Ascending aorta (tissue), 2 donors: Measurements from ENCODE around the gene HSD11B1. TPM values are rescaled to one million over a fixed set of nuclear protein-coding genes. Genes with fewer than 3 reads are reported as not detected.

Source experiments
- DNase-seq, 2 donors: peaks; one replicate each; pipeline ENCODE4 v3.0.0-alpha.2; 2019; ENCODE audit warnings: low spot score in 2 of 2
- H3K27ac ChIP-seq, 2 donors: fragments of 200-600 bp; sonication (generic); one replicate each; pipeline ENCODE4 v1.5.1; 2016 to 2017; ENCODE audit warnings: mild to moderate bottlenecking in 1 of 2
- H3K27me3 ChIP-seq: fragments of 200-600 bp; sonication (generic); one replicate; pipeline ENCODE4 v1.5.1; 2017
- H3K36me3 ChIP-seq, 2 donors: fragments of 200-600 bp; sonication (generic); one replicate each; pipeline ENCODE4 v1.5.1; 2016
- H3K4me1 ChIP-seq, 2 donors: fragments of 200-600 bp; sonication (generic); one replicate each; pipeline ENCODE4 v1.5.1; 2016 to 2017; ENCODE audit warnings: mild to moderate bottlenecking in 1 of 2
- H3K4me3 ChIP-seq, 2 donors: fragments of 200-600 bp; sonication (generic); one replicate each; pipeline ENCODE4 v1.5.1; 2016 to 2017; ENCODE audit warnings: mild to moderate bottlenecking in 1 of 2
- H3K9me3 ChIP-seq, 2 donors: fragments of 200-600 bp; sonication (generic); one replicate each; pipeline ENCODE4 v1.5.1; 2016
- intact Hi-C: fragments of 100-400 bp; cut with DNase I; formaldehyde crosslinking; loops from one replicate; pipeline ENCODE4 v1.15.1; 2023
- total RNA-seq: library from RNA; depleted of rRNA; stranded (reverse); fragments of >200 nt; gene quantifications from one replicate; pipeline ENCODE4 v1.1.0, GENCODE V29; 2016
- TF ChIP-seq, protein P1 (sequence below), 3 experiments: fragments of 200-600 bp in 2 of 3; fragments of 450-650 bp in 1 of 3; sonication (generic) in 2 of 3; IDR thresholded peaks; one replicate each; pipeline ENCODE4 v1.5.1; 2016 to 2019; ENCODE audit warnings: antibody characterized with exemption in 3 of 3, mild to moderate bottlenecking in 1 of 3, moderate library complexity in 1 of 3

HSD11B1 gene
- total RNA-seq, 1 donor from 2014 or later: 0.32 TPM

DNA sequence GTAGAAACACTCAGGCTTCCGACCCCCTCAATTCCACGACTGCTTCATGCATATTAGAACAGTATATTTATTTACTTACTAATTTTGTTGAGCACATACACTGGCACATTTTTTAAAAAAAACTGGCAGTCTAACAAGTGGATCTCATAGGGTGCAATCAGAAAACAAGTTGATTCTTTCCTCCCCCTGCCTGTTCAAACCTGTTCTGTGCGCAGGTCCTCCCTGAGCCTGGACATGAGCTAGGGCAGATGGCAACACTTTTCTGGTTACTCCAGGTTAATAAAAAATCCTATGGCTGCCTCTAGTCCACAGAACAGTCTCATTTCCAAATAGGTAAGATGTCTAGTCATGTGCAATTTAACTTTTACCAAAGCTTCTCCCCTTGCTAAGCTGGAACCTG lies 18.6 kb downstream of the HSD11B1 start:
- Histone ChIP-seq H3K36me3 (no peaks in the 10 kb centered on the region), H3K4me3 (no peak overlapping the region), H3K4me1 (no peaks in the 10 kb centered on the region), H3K27ac (no peak overlapping the region), H3K27me3 (no peaks in the 10 kb centered on the region), H3K9me3 (no peaks in the 10 kb centered on the region)
- TF ChIP-seq, protein P1, sequence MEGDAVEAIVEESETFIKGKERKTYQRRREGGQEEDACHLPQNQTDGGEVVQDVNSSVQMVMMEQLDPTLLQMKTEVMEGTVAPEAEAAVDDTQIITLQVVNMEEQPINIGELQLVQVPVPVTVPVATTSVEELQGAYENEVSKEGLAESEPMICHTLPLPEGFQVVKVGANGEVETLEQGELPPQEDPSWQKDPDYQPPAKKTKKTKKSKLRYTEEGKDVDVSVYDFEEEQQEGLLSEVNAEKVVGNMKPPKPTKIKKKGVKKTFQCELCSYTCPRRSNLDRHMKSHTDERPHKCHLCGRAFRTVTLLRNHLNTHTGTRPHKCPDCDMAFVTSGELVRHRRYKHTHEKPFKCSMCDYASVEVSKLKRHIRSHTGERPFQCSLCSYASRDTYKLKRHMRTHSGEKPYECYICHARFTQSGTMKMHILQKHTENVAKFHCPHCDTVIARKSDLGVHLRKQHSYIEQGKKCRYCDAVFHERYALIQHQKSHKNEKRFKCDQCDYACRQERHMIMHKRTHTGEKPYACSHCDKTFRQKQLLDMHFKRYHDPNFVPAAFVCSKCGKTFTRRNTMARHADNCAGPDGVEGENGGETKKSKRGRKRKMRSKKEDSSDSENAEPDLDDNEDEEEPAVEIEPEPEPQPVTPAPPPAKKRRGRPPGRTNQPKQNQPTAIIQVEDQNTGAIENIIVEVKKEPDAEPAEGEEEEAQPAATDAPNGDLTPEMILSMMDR (IDR thresholded peaks at IDR 0.05): no peak
- DNase-seq: no peak
- intact Hi-C loops: no loop called here

DNA sequence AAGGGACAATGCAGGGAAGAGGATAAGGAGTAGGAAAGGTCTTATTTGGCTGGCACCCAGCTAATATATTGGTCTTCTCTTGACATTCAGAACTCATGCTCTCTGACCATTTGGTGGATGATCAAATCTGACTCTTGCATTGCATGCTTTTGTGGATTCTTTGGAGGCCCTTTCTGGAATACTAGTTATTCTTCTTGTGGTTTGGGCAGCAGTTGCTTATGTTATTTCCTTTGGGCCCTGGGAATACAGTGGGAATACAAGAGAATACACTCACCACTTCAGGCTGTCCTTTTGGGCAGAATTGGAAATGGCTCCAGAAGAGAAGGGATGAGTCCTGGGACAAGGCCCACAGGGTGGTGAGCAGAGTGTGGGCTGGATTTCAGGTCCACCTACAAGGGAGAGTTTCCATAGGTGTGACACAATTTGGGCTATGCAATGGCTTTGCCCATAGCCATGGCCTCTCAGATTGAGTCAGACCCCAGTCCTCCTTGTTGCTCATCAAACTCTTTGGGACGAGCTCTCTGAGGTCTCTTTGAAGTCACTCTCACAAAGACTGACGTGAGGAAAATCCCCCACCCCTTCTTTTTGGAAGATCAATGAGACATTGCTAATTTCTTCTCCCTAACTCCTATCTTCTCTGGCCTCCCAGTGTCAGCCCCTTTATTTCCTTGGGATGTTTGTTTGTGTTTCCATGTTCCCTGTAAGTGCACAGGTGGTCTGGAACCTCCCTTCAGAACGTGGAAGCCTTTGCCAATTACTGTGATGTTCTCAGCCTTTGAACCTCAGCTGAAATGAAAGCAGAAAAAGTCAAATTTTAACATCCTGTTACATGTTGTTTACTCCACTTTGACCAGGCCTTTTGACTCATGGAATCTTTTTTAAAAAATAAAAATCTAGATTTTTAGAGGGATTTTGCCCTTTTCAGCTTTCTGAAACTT lies 19.4 kb downstream of the HSD11B1 start:
- Histone ChIP-seq H3K27me3 (no peaks in the 10 kb centered on the region), H3K4me3 (no peak overlapping the region), H3K4me1 (no peaks in the 10 kb centered on the region), H3K9me3 (no peaks in the 10 kb centered on the region), H3K27ac (no peak overlapping the region), H3K36me3 (no peaks in the 10 kb centered on the region)
- TF ChIP-seq, protein P1 (IDR thresholded peaks at IDR 0.05): no peak
- intact Hi-C loops: no loop called here
- no peak for DNase-seq

DNA sequence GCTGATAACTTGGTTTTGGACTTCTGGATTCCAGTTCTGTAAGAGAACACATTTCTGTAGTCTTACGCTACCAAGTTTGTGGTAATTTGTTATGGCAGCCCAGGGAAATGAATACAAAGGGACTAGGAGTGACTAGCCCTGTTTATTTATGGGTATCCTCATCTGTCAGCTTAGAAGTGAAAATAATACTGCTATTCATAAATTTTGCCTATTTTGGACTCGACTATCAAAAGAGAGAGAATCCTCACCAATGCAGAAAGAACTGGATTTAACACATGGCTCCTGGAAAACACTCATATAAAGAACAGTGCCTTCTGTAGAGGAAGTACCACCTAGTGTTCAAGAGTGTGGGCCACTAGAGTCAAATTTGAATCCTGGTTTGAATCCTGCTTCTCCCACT lies 22.6 kb downstream of the HSD11B1 start:
- H3K27me3 ChIP-seq: no peaks in the 10 kb centered on the region
- H3K9me3 ChIP-seq: no peaks in the 10 kb centered on the region
- H3K4me3 ChIP-seq: no peak overlapping the region
- no peaks in the 10 kb centered on the region for H3K36me3 ChIP-seq
- TF ChIP-seq, protein P1 (IDR thresholded peaks at IDR 0.05): no peak
- no peak for DNase-seq
- H3K4me1 ChIP-seq: no peaks in the 10 kb centered on the region
- H3K27ac ChIP-seq: no peak overlapping the region
- intact Hi-C loops: no loop called here

DNA sequence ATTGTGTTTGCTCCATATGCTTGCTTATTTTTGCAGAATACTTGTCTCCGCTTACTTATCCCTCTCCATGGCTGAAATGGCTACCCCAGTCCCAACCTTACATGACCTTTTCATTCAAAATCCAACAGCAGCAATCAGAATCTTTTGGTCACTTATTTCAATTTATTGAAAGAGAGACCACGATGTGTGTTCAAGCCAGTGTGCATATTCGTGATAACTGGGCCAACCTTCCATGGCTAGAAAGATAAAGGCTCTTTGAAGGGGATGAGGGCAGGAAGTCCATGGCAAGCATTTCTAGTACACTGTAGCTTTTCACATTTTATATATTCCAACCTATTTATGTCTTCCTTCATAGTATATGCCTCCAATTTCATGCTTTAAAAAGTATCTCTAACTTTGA lies 23.1 kb downstream of the HSD11B1 start:
- Histone ChIP-seq H3K4me1 (no peaks in the 10 kb centered on the region), H3K27ac (no peak overlapping the region), H3K27me3 (no peaks in the 10 kb centered on the region), H3K9me3 (no peaks in the 10 kb centered on the region), H3K36me3 (no peaks in the 10 kb centered on the region), H3K4me3 (no peak overlapping the region)
- intact Hi-C loops: no loop called here
- DNase-seq: no peak
- TF ChIP-seq, protein P1 (IDR thresholded peaks at IDR 0.05): no peak

DNA sequence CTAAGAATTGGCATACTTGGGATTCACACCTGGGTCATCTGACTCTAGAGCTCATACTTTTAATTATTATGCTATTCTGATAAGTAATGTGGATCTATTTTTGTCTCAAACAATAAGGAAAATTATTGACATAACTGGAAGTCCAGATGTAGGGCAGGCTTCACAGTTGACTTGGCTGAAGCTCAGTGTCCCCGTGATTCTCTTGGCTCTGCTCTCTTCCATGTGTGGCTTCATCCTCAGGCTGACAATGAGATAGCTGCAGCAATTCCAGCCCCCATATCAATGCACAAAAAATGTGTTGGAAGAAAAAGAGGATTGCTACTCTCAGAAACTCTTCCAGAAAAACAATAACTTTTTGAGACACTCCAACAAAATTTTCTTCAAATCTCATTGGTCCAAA lies 23.8 kb downstream of the HSD11B1 start:
- Histone ChIP-seq H3K36me3 (no peaks in the 10 kb centered on the region), H3K4me3 (no peak overlapping the region), H3K27ac (no peak overlapping the region), H3K9me3 (no peaks in the 10 kb centered on the region), H3K4me1 (no peaks in the 10 kb centered on the region), H3K27me3 (no peaks in the 10 kb centered on the region)
- TF ChIP-seq, protein P1 (IDR thresholded peaks at IDR 0.05): no peak
- DNase-seq: no peak
- intact Hi-C loops: no loop called here
